ENCODE results near the gene NFE2L3.

DNA sequence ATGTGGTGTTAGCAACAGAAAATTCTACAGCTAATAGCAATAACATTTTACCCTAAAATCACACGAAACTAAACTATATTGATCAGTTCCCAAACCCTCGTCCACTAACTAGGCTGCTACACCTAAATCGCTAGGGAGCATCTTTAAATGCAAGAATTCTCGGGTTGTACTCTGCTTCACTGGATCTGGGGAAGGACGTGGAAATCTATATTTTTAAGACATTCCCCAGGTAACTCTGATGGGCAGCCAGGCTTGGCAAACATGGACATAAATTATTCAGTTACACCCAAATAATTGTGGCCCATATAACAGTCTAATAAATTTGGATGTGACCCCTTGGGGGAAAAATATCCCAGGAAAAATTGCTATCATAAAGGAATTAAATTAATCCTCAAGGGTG is 36.3 kb upstream of the NFE2L3 start:
- TF ChIP-seq, protein P1, sequence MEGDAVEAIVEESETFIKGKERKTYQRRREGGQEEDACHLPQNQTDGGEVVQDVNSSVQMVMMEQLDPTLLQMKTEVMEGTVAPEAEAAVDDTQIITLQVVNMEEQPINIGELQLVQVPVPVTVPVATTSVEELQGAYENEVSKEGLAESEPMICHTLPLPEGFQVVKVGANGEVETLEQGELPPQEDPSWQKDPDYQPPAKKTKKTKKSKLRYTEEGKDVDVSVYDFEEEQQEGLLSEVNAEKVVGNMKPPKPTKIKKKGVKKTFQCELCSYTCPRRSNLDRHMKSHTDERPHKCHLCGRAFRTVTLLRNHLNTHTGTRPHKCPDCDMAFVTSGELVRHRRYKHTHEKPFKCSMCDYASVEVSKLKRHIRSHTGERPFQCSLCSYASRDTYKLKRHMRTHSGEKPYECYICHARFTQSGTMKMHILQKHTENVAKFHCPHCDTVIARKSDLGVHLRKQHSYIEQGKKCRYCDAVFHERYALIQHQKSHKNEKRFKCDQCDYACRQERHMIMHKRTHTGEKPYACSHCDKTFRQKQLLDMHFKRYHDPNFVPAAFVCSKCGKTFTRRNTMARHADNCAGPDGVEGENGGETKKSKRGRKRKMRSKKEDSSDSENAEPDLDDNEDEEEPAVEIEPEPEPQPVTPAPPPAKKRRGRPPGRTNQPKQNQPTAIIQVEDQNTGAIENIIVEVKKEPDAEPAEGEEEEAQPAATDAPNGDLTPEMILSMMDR (IDR thresholded peaks at IDR 0.05) = no peak
- no peak for TF ChIP-seq POLR2A (IDR thresholded peaks at IDR 0.05)

All from breast epithelium (tissue), 3 donors.